Endometrial microvascular endothelial cells (primary cell): ENCODE results near the gene FAM181A. TPM values are rescaled to one million over a fixed set of nuclear protein-coding genes. Genes with fewer than 3 reads are reported as not detected.

ENCODE experiments used
- in situ Hi-C: cut with HindIII; loops from 2 replicates; pipeline ENCODE4 v1.10.0; 2017; ENCODE audit warnings: low sequenced_read_pairs, low pct_unique_long_range_greater_than_20kb; ENCODE audit errors: inconsistent ontology term
- total RNA-seq: library from RNA; depleted of rRNA; stranded (reverse); fragments of >200 nt; gene quantifications from one replicate; pipeline ENCODE4 v1.2.3, GENCODE V29; 2015; ENCODE audit errors: inconsistent ontology term

Gene FAM181A
- total RNA-seq, result not detected

- in situ Hi-C loops, result no loop called here
Measured at GRCh38 chr14:93926873-93927799, at the start of gene FAM181A. FAM181A (plus strand) TSS chr14:93927344; CDS start chr14:93928286, 942 bp downstream.

GRCh38 chr14:93878212-93878611 lies 48.9 kb upstream of the FAM181A start:
- in situ Hi-C loops, result no loop called here

DNA sequence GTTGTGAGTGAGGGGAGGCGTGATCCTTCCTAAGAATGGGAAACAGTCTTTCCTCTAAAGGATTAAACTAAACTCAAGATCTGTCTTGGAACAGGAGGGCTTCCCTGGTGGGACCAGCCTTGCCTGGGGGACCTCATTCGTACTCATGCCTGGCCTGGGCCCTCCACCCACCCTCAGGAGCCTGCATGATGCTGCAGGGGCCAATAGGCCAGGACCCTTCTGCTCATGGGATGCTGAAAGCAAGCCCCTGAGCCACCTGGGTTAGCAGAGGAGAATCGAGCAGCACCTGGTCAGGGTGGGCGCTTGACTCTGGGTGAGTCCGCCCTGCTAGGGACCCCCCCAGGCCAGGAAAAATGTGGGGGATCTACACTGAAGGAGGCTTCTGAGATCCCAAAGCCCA lies 48.3 kb upstream of the FAM181A start:
- in situ Hi-C loops, result no loop called here

DNA sequence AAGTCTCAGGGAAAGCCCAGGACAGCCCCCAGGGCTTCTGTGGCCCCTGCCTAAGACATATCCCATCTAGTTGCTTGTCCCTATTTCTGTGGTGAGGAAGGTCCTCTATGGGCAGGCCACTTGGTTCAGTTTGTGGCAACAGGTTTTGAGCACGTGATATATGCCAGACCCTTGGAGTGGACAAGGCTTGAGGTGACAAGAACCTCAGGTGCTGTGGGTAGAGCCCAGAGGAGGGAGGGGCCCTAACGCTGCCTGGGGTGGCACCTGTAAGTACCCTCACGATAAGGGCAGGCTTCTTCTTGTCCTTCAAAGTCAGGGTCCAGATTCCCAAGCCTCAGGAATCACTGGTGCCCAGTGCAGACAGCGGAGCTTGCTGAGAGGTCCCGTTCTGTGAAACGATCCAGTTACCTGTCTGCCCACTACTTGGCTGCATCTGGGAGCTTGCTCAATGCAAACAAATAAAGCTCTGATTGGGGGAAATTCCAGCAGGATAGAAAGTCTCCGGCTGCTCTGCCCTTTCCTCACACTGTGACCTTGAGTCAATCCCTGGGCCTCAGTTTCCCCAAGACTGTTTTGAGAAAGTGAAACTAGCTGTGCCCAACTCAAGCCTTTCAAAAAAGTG lies 47.7 kb upstream of the FAM181A start:
- in situ Hi-C loops, result no loop called here

GRCh38 chr14:93880021-93880820 lies 46.9 kb upstream of the FAM181A start:
- in situ Hi-C loops, result no loop called here

- in situ Hi-C loops, result no loop called here
Measured at GRCh38 chr14:93884950-93885349, 42.2 kb upstream of the FAM181A start.

DNA sequence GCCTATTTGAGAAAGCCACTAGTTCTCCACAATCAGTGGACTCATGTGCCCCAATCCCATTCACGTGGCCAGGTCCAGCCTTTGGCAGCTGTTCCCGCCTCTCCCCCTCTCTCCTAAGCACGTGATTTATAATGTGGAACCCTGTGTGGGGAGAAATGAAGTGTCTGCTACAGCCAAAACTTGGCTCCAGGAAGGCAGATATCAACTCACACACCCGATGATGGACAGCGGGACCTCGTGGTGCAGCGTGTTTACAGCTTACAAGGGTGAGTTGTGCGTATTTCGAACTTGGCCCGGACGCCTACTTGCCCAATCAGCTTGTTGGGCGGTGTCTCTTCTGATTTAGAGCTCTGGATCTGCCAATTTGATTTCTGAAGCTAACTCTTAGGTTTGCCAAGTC lies 38.1 kb upstream of the FAM181A start:
- in situ Hi-C loops, result no loop called here

GRCh38 chr14:93889739-93890483 lies 37.2 kb upstream of the FAM181A start:
- in situ Hi-C loops, result no loop called here

DNA sequence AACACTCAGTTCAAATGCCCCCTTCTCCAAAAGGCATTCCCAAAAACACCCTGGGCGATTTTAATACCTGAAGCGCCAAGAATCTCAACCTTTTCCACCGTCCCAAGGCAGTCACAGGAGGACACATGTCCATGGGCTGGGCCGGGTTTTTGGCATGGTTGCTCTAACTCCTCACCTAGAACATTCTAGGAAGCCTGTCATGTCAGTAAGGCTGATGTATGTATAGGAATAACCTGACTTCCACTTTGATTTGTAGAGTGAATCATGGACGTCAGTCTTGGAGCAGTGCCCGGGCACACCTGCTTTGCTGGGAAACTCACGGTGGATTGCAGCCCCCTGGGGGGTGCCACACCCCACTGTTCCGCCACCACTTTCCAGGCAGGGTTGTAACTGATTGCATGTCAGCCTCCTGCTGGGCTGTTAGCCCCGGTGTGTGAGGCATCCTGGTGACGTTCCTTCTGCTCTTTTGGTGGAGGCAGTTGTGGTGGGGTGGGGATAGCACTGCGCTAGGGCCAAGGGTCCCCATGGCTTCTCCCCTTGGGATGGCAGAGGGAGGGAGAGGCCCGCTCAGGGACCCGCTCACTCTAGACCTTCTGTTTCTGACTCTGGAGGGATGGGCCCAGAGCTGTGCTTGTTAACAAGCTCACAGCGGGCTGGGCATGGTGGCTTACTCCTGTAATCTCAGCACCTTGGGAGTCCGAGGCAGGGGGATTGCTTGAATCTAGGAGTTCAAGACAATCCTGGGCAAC lies 35.2 kb upstream of the FAM181A start:
- in situ Hi-C loops, result no loop called here

DNA sequence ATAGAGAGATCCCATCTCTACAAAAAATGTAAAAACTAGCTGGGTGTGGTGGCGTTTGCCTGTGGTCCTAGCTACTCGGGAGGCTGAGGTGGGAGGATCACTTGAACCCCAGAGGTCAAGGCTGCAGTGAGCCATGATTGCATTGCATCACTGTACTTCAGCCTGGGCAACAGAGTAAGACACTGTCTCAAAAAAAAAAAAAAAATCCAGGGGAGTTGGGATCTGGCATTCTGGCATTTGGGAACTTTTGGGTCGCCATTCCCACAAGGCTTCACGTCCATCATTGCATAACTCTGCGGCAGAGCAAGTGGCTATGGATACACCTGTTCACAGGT lies 34.7 kb upstream of the FAM181A start:
- in situ Hi-C loops, result no loop called here

GRCh38 chr14:93892923-93893558 lies 34.1 kb upstream of the FAM181A start:
- in situ Hi-C loops, result no loop called here

DNA sequence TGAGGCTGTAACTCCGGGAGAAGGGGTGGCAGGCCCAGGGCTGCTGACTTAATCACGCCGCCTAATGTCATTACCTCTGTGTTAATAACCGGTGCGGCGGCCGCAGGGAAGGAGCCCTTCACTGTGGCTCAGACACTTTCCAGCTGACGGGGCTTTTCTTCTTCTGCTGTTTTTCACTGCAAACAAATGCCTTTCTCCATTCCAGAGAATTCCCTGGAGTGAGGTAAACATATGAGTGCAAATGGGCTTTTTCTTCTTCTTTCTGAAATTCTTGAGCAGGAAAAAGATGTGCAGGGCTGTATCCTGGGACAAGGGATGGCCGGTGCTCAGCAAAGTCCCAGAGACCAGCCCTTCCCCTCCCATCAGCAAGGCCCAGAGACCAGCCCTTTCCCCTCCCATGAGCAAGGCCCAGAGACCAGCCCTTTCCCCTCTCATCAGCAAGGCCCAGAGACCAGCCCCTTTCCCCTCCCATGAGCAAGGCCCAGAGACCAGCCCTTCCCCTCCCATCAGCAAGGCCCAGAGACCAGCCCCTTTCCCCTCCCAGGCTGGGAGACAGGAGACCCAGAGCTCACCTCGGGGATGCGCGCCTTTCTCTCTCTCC lies 33.4 kb upstream of the FAM181A start:
- in situ Hi-C loops, result no loop called here

DNA sequence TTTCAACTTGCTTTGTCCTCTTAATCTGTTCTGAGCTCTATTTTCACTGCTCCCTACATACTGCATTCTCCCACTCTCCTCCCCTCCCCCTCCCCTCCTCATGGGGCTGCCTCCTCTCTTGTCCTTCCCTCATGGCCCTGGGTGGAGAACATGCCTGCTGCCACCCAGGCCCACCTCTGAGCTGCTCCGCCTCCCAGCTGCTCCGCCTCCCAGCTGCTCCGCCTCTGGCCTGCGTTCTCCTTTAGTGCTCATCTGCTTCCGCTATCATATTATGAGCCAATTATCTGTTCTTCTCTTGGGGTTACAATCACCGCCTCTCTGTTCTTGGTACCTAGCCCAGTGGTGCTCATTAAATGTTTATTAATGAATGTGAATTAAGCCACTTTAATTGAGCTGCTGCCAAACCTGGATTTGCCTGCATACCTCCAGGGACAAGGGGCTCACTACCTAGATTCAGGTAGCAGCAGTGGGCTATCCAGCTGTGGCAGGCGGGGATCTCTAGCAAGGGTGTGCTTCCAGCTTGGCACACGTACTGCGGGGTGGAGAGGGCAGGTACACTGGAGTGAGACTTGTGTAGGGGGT lies 32.0 kb upstream of the FAM181A start:
- in situ Hi-C loops, result no loop called here

GRCh38 chr14:93897476-93897845 lies 29.7 kb upstream of the FAM181A start:
- in situ Hi-C loops, result no loop called here

DNA sequence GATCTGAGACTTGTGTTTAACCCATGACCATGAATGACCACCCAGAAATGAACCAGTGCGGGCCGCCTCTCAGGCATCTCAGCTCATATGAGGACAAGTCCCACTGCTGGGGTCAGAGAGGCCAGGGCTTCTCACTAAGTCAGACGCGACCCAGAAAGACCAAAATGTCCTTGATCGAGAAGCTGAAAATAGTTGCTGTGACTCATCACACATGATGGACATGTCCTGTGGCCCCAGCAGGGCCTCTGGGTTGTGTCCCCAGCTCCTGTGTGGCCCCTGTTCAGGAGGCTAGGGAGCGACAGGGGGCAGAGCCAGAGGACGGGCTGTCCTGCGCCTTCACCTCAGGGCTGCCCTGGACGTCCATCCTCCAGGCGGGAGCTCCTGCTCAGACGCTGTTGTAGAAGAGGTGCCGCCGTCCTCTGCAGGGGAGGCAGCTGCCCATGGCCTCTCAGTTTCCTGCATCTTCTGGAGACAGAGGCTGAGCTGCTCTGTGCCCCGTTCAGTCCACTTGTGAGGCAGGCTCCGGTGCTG lies 29.0 kb upstream of the FAM181A start:
- in situ Hi-C loops, result no loop called here

DNA sequence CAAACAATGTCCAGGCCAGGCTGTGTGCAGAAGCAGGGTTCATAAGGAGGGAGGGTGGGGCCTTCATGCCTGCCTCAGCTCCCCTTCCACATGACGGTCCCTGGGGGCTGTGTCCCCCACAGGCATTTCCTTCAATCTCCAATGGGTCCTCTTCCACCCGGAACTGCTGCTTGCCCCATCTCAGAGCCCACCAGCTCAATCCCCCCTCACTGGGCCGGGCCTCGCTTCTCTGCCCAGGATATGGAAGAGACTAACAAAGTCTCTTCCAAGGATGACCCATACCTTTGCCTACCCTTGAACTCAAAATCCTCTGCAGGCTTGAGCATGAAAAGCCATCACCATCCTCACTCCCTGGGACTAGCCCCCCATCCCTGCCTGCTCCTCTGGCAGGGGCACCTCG lies 28.4 kb upstream of the FAM181A start:
- in situ Hi-C loops, result no loop called here

DNA sequence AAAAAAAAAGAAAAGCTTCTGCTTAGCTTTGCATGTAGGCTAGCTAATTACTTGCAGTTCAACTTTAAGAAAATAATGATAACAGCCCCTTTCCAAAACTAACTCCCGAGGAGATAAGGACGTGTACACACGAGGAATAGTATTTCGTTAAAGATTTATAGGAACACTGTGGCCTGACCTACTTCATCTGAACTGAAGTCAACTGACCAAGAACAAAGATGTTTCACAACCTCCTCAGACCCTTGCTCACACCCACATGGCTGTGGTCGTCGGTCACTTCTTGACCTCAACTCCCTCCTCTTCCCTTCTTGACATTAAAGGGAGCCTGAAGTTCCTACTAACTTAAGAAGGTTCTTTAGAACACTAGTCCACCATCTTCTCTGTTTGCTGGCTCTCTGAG lies 25.3 kb upstream of the FAM181A start:
- in situ Hi-C loops, result no loop called here
